Measurements from ENCODE around the gene SPOCK2. TPM values are rescaled to one million over a fixed set of nuclear protein-coding genes. Genes with fewer than 3 reads are reported as not detected.

The SPOCK2 gene
- total RNA-seq, 1 experiment from 2014 or later = 4.8 TPM

- intact Hi-C loops (cut with micrococcal nuclease; ENCODE audit: unreplicated experiment) = no loop called here
- in situ Hi-C loops (cut with HindIII; ENCODE audit: low pct_unique_long_range_greater_than_20kb, low sequenced_read_pairs) = no loop called here
- Histone ChIP-seq H3K9me3 (ENCODE audit: control insufficient read depth, insufficient read depth, low read depth, low read length) (no peaks in the 10 kb centered on the region), H3K4me3 (ENCODE audit: low read depth in 2 of 2, low read length in 2 of 2) (no peak overlapping the region), H3K27me3 (ENCODE audit: control insufficient read depth, insufficient read depth, low read length) (no peaks in the 10 kb centered on the region), H3K27ac (ENCODE audit: low read length) (peak overlapping the region; percentile 65), H3K36me3 (ENCODE audit: control insufficient read depth, insufficient read depth, low read length) (peaks cover 5% of the 10 kb centered on the region; the same call in 1 of the 2 replicates), H3K4me1 (ENCODE audit: control insufficient read depth, insufficient read depth, low read length) (peaks cover 19% of the 10 kb centered on the region)
- ChIA-PET POLR2A (interaction anchor here (0.6 kb wide), 1 partner anchor 179 kb away, joined by 3 read pairs; no protein-coding TSS in a partner anchor), CTCF (interaction anchor here (0.7 to 1.1 kb wide), 2 partner anchors 41 to 943 kb away, joined by 3 to 4 read pairs; no protein-coding TSS in a partner anchor)
- ATAC-seq (no peak), DNase-seq (ENCODE audit: low read depth, low spot score) (no peak)
- TF ChIP-seq REST (IDR thresholded peaks at IDR 0.05; ENCODE audit: insufficient read depth in 1 of 2, low read depth in 2 of 2, low read length in 1 of 2) (no peak), CTCF (IDR thresholded peaks at IDR 0.05) (no peak), SIN3A (IDR thresholded peaks at IDR 0.05; ENCODE audit: borderline replicate concordance, insufficient read depth, low read depth, low read length) (no peak), POLR2AphosphoS5 (IDR thresholded peaks at IDR 0.05; ENCODE audit: low read depth, low read length) (no peak), TCF7L2 (IDR thresholded peaks at IDR 0.05; ENCODE audit: low read depth, low read length) (no peak)
- BruUV-seq (replicated peaks) = no TSS peak
Measured at GRCh38 chr10:72132854-72133253, 44.5 kb upstream of the SPOCK2 start.

- H3K9me3 ChIP-seq (ENCODE audit: control insufficient read depth, insufficient read depth, low read depth, low read length) = no peaks in the 10 kb centered on the region
- ChIA-PET CTCF (interaction anchor here (0.6 kb wide), 2 partner anchors 14 to 89 kb away, joined by 3 to 5 read pairs; no protein-coding TSS in a partner anchor), POLR2A (interaction anchor here (1.0 kb wide), 1 partner anchor 46 kb away, joined by 3 read pairs; no protein-coding TSS in a partner anchor)
- in situ Hi-C loops (cut with HindIII; ENCODE audit: low pct_unique_long_range_greater_than_20kb, low sequenced_read_pairs) = no loop called here
- DNase-seq (ENCODE audit: low read depth, low spot score) (no peak), ATAC-seq (no peak)
- TF ChIP-seq POLR2AphosphoS5 (IDR thresholded peaks at IDR 0.05; ENCODE audit: low read depth, low read length) = no peak
- TF ChIP-seq CTCF (IDR thresholded peaks at IDR 0.05) = no peak
- TF ChIP-seq REST (IDR thresholded peaks at IDR 0.05; ENCODE audit: insufficient read depth in 1 of 2, low read depth in 2 of 2, low read length in 1 of 2) = no peak
- TF ChIP-seq SIN3A (IDR thresholded peaks at IDR 0.05; ENCODE audit: borderline replicate concordance, insufficient read depth, low read depth, low read length) = no peak
- no peak for TF ChIP-seq TCF7L2 (IDR thresholded peaks at IDR 0.05; ENCODE audit: low read depth, low read length)
- intact Hi-C loops (cut with micrococcal nuclease; ENCODE audit: unreplicated experiment) = loop anchor here (10.0 kb wide), 1 partner anchor 77 kb away; no protein-coding TSS in a partner anchor
- BruUV-seq (replicated peaks) = no TSS peak
- H3K4me1 ChIP-seq (ENCODE audit: control insufficient read depth, insufficient read depth, low read length) = peaks cover 43% of the 10 kb centered on the region
- peaks cover 11% of the 10 kb centered on the region; the same call in 1 of the 2 replicates for H3K36me3 ChIP-seq (ENCODE audit: control insufficient read depth, insufficient read depth, low read length)
- H3K4me3 ChIP-seq (ENCODE audit: low read depth in 2 of 2, low read length in 2 of 2) = no peak overlapping the region
- no peaks in the 10 kb centered on the region for H3K27me3 ChIP-seq (ENCODE audit: control insufficient read depth, insufficient read depth, low read length)
- H3K27ac ChIP-seq (ENCODE audit: low read length) = peak overlapping the region; percentile 63
Measured at GRCh38 chr10:72127571-72127970, 39.2 kb upstream of the SPOCK2 start.
